HEK293 (cell line): ENCODE data around the gene OR2W1.

Experiments used
- CTCF ChIA-PET: fragments of 350-600 bp; formaldehyde crosslinking; extraction: SDS; loops from one replicate; lab custom pipeline; 2021; ENCODE audit warnings: antibody characterized with exemption; lab: Yijun Ruan, JAX
- POLR2A ChIA-PET: fragments of 300-600 bp; formaldehyde crosslinking; extraction: SDS; loops from one replicate; lab custom pipeline; 2020; ENCODE audit warnings: antibody characterized with exemption, inconsistent platforms; lab: Yijun Ruan, JAX
- H3K27ac ChIP-seq: fragments of 200-500 bp; sonication (Bioruptor generic); 2 replicates; pipeline ENCODE4 v1.5.1; 2014; ENCODE audit warnings: low read depth, low read length, control low read depth, inconsistent platforms; ENCODE audit errors: extremely low read depth
- H3K36me3 ChIP-seq, 2 experiments: fragments of 200-500 bp in 1 of 2; sonication (Bioruptor generic) in 1 of 2; 1 replicate in 1 of 2; 2 replicates in 1 of 2; pipeline ENCODE4 v1.5.1; 2014 to 2017; ENCODE audit warnings: inconsistent platforms in 2 of 2, low read length in 2 of 2; ENCODE audit not compliant: control insufficient read depth in 2 of 2, insufficient read depth in 1 of 2
- H3K4me1 ChIP-seq: fragments of 200-500 bp; sonication (Bioruptor generic); 2 replicates; pipeline ENCODE4 v1.5.1; 2014; ENCODE audit warnings: mild to moderate bottlenecking, low read length, inconsistent platforms; ENCODE audit not compliant: control insufficient read depth, insufficient read depth
- H3K4me3 ChIP-seq: 2 replicates; pipeline ENCODE4 v1.5.1; 2011; ENCODE audit warnings: low read depth, mild to moderate bottlenecking, control low read depth, low read length, moderate library complexity
- H3K9me3 ChIP-seq: fragments of 200-500 bp; sonication (Bioruptor generic); 2 replicates; pipeline ENCODE4 v1.5.1; 2014; ENCODE audit warnings: low read depth, low read length, inconsistent platforms; ENCODE audit not compliant: control insufficient read depth, insufficient read depth
- EGR2 ChIP-seq: fragments of 450-650 bp; formaldehyde crosslinking; IDR thresholded peaks from 2 replicates; pipeline ENCODE4 v1.5.1; 2016; ENCODE audit warnings: low read depth, missing biosample characterization, missing genetic modification characterization
- GLI4 ChIP-seq: fragments of 450-650 bp; formaldehyde crosslinking; IDR thresholded peaks from 2 replicates; pipeline ENCODE4 v1.5.1; 2016; ENCODE audit warnings: missing biosample characterization, missing genetic modification characterization
- HOXA7 ChIP-seq: sonication (generic); formaldehyde crosslinking; IDR thresholded peaks from 2 replicates; pipeline ENCODE4 v1.8.1; 2022; ENCODE audit warnings: missing genetic modification reagents, borderline replicate concordance
- MYNN ChIP-seq: fragments of 450-650 bp; formaldehyde crosslinking; IDR thresholded peaks from 2 replicates; pipeline ENCODE4 v1.5.1; 2016; ENCODE audit warnings: missing biosample characterization, missing genetic modification characterization, borderline replicate concordance
- MZF1 ChIP-seq: fragments of 450-650 bp; formaldehyde crosslinking; IDR thresholded peaks from 2 replicates; pipeline ENCODE4 v1.5.1; 2017; ENCODE audit warnings: missing biosample characterization, missing genetic modification characterization, borderline replicate concordance
- OSR2 ChIP-seq: fragments of 450-650 bp; formaldehyde crosslinking; IDR thresholded peaks from 2 replicates; pipeline ENCODE4 v1.5.1; 2016; ENCODE audit warnings: missing biosample characterization, missing genetic modification characterization
- OVOL3 ChIP-seq: fragments of 450-650 bp; formaldehyde crosslinking; IDR thresholded peaks from 2 replicates; pipeline ENCODE4 v1.5.1; 2016; ENCODE audit warnings: missing biosample characterization, missing genetic modification characterization
- PRDM1 ChIP-seq: fragments of 450-650 bp; formaldehyde crosslinking; IDR thresholded peaks from 2 replicates; pipeline ENCODE4; 2016; ENCODE audit warnings: missing biosample characterization, missing genetic modification characterization
- TCF7L2 ChIP-seq: IDR thresholded peaks from 2 replicates; pipeline ENCODE4 v1.6.1; 2011; ENCODE audit warnings: low read depth, mild to moderate bottlenecking, inconsistent platforms, low read length, moderate library complexity, borderline replicate concordance
- ZNF112 ChIP-seq: fragments of 450-650 bp; formaldehyde crosslinking; IDR thresholded peaks from 2 replicates; pipeline ENCODE4 v1.5.0; 2017; ENCODE audit warnings: missing biosample characterization, missing genetic modification characterization
- ZNF114 ChIP-seq: fragments of 450-650 bp; formaldehyde crosslinking; IDR thresholded peaks from 2 replicates; pipeline ENCODE4 v1.5.0; 2017; ENCODE audit warnings: missing biosample characterization, missing genetic modification characterization
- ZNF133 ChIP-seq: fragments of 450-650 bp; formaldehyde crosslinking; IDR thresholded peaks from 2 replicates; pipeline ENCODE4 v1.5.1; 2016; ENCODE audit warnings: missing biosample characterization, missing genetic modification characterization
- ZNF16 ChIP-seq: fragments of 450-650 bp; formaldehyde crosslinking; IDR thresholded peaks from 2 replicates; pipeline ENCODE4 v1.5.1; 2016; ENCODE audit warnings: low read depth, missing biosample characterization, missing genetic modification characterization
- ZNF169 ChIP-seq: fragments of 450-650 bp; formaldehyde crosslinking; IDR thresholded peaks from 2 replicates; pipeline ENCODE4 v1.5.1; 2016; ENCODE audit warnings: missing biosample characterization, missing genetic modification characterization
- ZNF18 ChIP-seq: fragments of 450-650 bp; formaldehyde crosslinking; IDR thresholded peaks from 2 replicates; pipeline ENCODE4 v1.5.1; 2016; ENCODE audit warnings: missing biosample characterization, missing genetic modification characterization
- ZNF211 ChIP-seq: fragments of 450-650 bp; formaldehyde crosslinking; IDR thresholded peaks from 2 replicates; pipeline ENCODE4 v1.5.1; 2016; ENCODE audit warnings: low read depth, missing biosample characterization, missing genetic modification characterization
- ZNF223 ChIP-seq: fragments of 450-650 bp; formaldehyde crosslinking; IDR thresholded peaks from 2 replicates; pipeline ENCODE4 v1.5.1; 2016; ENCODE audit warnings: missing biosample characterization, missing genetic modification characterization
- ZNF274 ChIP-seq, 2 experiments: fragments of 200-500 bp in 1 of 2; fragments of 450-650 bp in 1 of 2; sonication (Bioruptor generic) in 1 of 2; formaldehyde crosslinking in 1 of 2; IDR thresholded peaks; 2 replicates each; pipeline versions ENCODE4 v1.5.1 to v1.6.1; 2014 to 2016; ENCODE audit warnings: borderline replicate concordance in 1 of 2, inconsistent platforms in 1 of 2, low read length in 1 of 2, missing biosample characterization in 1 of 2, missing genetic modification characterization in 1 of 2
- ZNF280C ChIP-seq: fragments of 450-650 bp; formaldehyde crosslinking; IDR thresholded peaks from 2 replicates; pipeline ENCODE4 v1.5.1; 2016; ENCODE audit warnings: missing biosample characterization, missing genetic modification characterization
- ZNF335 ChIP-seq: fragments of 450-650 bp; formaldehyde crosslinking; conservative IDR thresholded peaks from 2 replicates; pipeline ENCODE4 v1.5.1; 2016; ENCODE audit warnings: missing biosample characterization, missing genetic modification characterization
- ZNF341 ChIP-seq: fragments of 450-650 bp; formaldehyde crosslinking; IDR thresholded peaks from 2 replicates; pipeline ENCODE4; 2016; ENCODE audit warnings: low read depth, missing biosample characterization, missing genetic modification characterization
- ZNF416 ChIP-seq: fragments of 450-650 bp; formaldehyde crosslinking; IDR thresholded peaks from 2 replicates; pipeline ENCODE4 v1.5.1; 2016; ENCODE audit warnings: missing biosample characterization, missing genetic modification characterization
- ZNF423 ChIP-seq: fragments of 450-650 bp; formaldehyde crosslinking; IDR thresholded peaks from 2 replicates; pipeline ENCODE4 v1.5.1; 2016; ENCODE audit warnings: missing biosample characterization, missing genetic modification characterization
- ZNF654 ChIP-seq: fragments of 450-650 bp; formaldehyde crosslinking; IDR thresholded peaks from 2 replicates; pipeline ENCODE4 v1.5.1; 2016; ENCODE audit warnings: low read depth, missing biosample characterization, missing genetic modification characterization
- ZNF776 ChIP-seq: fragments of 450-650 bp; formaldehyde crosslinking; IDR thresholded peaks from 2 replicates; pipeline ENCODE4 v1.5.0; 2017; ENCODE audit warnings: missing biosample characterization, missing genetic modification characterization, borderline replicate concordance
- ZNF792 ChIP-seq: fragments of 450-650 bp; formaldehyde crosslinking; IDR thresholded peaks from 2 replicates; pipeline ENCODE4 v1.5.1; 2016; ENCODE audit warnings: missing biosample characterization, missing genetic modification characterization
- ZXDB ChIP-seq: fragments of 450-650 bp; formaldehyde crosslinking; IDR thresholded peaks from 2 replicates; pipeline ENCODE4 v1.5.1; 2016; ENCODE audit warnings: missing biosample characterization, missing genetic modification characterization
- TF ChIP-seq, protein P1 (sequence below): fragments of 450-650 bp; formaldehyde crosslinking; IDR thresholded peaks from 2 replicates; pipeline ENCODE4 v1.5.1; 2016; ENCODE audit warnings: missing biosample characterization, missing genetic modification characterization
- TF ChIP-seq, protein P2 (sequence below): fragments of 450-650 bp; formaldehyde crosslinking; IDR thresholded peaks from 2 replicates; pipeline ENCODE4 v1.5.1; 2016; ENCODE audit warnings: missing biosample characterization, missing genetic modification characterization

Gene OR2W1

GRCh38 chr6:29051680-29052079, 6.7 kb upstream of the OR2W1 start:
- ChIA-PET POLR2A (no interaction called here), CTCF (interaction anchor here (0.7 to 0.8 kb wide), 2 partner anchors 35 to 66 kb away, joined by 3 to 4 read pairs; no protein-coding TSS in a partner anchor)
- H3K9me3 ChIP-seq, result no peaks in the 10 kb centered on the region; the same call in 1 of the 2 replicates
- H3K36me3 ChIP-seq, result no peaks in the 10 kb centered on the region
- H3K4me3 ChIP-seq, result no peak overlapping the region
- TF ChIP-seq ZNF223, result no peak
- TF ChIP-seq ZNF341 (tag by site-specific recombination), result no peak
- no peak for TF ChIP-seq EGR2 (tag by site-specific recombination)
- no peak for TF ChIP-seq ZNF423 (tag by site-specific recombination)
- no peak for TF ChIP-seq HOXA7
- no peak for TF ChIP-seq MZF1
- no peak for TF ChIP-seq ZNF133 (tag by site-specific recombination)
- TF ChIP-seq ZNF416 (tag by site-specific recombination), result no peak
- TF ChIP-seq, protein P1, sequence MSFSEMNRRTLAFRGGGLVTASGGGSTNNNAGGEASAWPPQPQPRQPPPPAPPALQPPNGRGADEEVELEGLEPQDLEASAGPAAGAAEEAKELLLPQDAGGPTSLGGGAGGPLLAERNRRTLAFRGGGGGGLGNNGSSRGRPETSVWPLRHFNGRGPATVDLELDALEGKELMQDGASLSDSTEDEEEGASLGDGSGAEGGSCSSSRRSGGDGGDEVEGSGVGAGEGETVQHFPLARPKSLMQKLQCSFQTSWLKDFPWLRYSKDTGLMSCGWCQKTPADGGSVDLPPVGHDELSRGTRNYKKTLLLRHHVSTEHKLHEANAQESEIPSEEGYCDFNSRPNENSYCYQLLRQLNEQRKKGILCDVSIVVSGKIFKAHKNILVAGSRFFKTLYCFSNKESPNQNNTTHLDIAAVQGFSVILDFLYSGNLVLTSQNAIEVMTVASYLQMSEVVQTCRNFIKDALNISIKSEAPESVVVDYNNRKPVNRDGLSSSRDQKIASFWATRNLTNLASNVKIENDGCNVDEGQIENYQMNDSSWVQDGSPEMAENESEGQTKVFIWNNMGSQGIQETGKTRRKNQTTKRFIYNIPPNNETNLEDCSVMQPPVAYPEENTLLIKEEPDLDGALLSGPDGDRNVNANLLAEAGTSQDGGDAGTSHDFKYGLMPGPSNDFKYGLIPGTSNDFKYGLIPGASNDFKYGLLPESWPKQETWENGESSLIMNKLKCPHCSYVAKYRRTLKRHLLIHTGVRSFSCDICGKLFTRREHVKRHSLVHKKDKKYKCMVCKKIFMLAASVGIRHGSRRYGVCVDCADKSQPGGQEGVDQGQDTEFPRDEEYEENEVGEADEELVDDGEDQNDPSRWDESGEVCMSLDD (tag by site-specific recombination), result no peak
- TF ChIP-seq GLI4 (tag by site-specific recombination), result no peak
- TF ChIP-seq ZNF169 (tag by site-specific recombination), result no peak
- TF ChIP-seq ZNF114 (tag by site-specific recombination), result no peak
- TF ChIP-seq OVOL3, result no peak
- TF ChIP-seq ZNF335, result no peak
- TF ChIP-seq PRDM1, result no peak
- no peak for TF ChIP-seq ZNF792
- no peaks in the 10 kb centered on the region for H3K4me1 ChIP-seq
- H3K27ac ChIP-seq, result no peak overlapping the region

DNA sequence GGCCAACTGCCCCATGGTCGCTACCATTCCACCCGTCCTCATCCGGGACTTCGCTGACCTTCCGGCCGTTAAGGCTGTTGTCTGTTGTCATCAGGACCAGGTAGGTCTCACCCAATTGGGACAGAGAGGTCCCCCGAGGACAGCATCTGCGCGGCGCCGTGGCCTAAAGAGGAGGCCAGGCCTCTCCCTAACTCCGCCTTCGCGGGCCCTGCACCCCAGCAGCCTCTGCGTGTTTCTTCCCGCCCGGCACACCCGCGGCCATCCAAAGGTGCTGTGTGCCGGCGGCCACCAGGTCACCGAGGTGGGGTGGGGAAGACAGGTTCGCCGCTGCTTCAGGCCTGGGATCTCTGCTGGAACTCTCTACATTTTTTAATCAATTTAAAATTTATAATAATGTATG, 9.0 kb downstream of the OR2W1 start:
- no peaks in the 10 kb centered on the region for H3K36me3 ChIP-seq
- ChIA-PET CTCF (no interaction called here), POLR2A (no interaction called here)
- TF ChIP-seq MYNN (tag by site-specific recombination), result no peak
- no peak for TF ChIP-seq ZNF211 (tag by site-specific recombination)
- TF ChIP-seq, protein P2, sequence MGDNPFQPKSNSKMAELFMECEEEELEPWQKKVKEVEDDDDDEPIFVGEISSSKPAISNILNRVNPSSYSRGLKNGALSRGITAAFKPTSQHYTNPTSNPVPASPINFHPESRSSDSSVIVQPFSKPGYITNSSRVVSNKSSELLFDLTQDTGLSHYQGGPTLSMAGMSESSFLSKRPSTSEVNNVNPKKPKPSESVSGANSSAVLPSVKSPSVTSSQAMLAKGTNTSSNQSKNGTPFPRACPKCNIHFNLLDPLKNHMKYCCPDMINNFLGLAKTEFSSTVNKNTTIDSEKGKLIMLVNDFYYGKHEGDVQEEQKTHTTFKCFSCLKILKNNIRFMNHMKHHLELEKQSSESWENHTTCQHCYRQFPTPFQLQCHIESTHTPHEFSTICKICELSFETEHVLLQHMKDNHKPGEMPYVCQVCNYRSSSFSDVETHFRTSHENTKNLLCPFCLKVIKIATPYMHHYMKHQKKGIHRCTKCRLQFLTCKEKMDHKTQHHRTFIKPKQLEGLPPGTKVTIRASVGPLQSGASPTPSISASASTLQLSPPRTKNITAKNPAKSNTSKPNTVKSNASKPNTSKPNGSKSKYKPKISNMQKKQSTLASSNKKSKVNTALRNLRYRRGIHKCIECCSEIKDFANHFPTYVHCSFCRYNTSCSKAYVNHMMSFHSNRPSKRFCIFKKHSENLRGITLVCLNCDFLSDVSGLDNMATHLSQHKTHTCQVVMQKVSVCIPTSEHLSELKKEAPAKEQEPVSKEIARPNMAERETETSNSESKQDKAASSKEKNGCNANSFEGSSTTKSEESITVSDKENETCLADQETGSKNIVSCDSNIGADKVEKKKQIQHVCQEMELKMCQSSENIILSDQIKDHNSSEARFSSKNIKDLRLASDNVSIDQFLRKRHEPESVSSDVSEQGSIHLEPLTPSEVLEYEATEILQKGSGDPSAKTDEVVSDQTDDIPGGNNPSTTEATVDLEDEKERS (tag by site-specific recombination), result no peak
- TF ChIP-seq ZNF114 (tag by site-specific recombination), result no peak
- TF ChIP-seq ZNF776 (tag by site-specific recombination), result no peak
- TF ChIP-seq TCF7L2, result no peak
- no peak for TF ChIP-seq ZNF654
- TF ChIP-seq ZNF16 (tag by site-specific recombination), result no peak
- no peak for TF ChIP-seq ZXDB (tag by site-specific recombination)
- TF ChIP-seq OSR2 (tag by site-specific recombination), result no peak
- no peak for TF ChIP-seq ZNF112 (tag by site-specific recombination)
- TF ChIP-seq ZNF18 (tag by site-specific recombination), result no peak
- TF ChIP-seq ZNF280C (tag by site-specific recombination), result no peak
- TF ChIP-seq ZNF274 (IDR thresholded peaks at IDR 0.05; ENCODE audit: low read length), result no peak
- no peak for TF ChIP-seq ZNF274 (tag by site-specific recombination; IDR thresholded peaks at IDR 0.05; ENCODE audit: borderline replicate concordance)

More for the DNA sequence above, 9.0 kb downstream of the OR2W1 start:
- H3K9me3 ChIP-seq, result no peaks in the 10 kb centered on the region
- H3K27ac ChIP-seq, result no peak overlapping the region
- no peaks in the 10 kb centered on the region for H3K4me1 ChIP-seq
- no peak overlapping the region for H3K4me3 ChIP-seq
